Measurements from ENCODE around the gene CCNY. TPM values are rescaled to one million over a fixed set of nuclear protein-coding genes. Genes with fewer than 3 reads are reported as not detected.

Gene CCNY
- total RNA-seq, 4 donors from 2014 or later = 39.2 to 47.8 (median 40.9) TPM

DNA sequence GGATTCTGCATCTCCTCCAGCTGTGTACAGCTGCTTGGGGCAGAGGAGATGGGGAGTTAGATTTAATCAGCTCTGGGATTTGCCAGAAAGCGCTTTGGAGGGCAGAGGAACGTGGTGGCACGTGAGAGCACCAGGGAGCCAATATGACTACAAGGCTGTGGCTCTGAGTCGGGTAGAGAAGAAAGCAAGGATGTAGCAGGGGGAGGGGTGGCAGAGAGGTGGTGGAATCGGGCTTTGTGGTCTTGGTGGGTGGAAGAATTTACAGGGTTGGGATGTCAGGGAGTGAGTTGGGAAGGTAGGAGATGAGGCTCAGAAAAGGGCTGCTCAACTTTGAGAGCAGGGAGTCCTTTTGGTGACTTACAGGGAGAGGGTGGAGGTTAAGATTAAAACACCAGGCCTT is 113.6 kb downstream of the CCNY start:
- TF ChIP-seq, protein P1, sequence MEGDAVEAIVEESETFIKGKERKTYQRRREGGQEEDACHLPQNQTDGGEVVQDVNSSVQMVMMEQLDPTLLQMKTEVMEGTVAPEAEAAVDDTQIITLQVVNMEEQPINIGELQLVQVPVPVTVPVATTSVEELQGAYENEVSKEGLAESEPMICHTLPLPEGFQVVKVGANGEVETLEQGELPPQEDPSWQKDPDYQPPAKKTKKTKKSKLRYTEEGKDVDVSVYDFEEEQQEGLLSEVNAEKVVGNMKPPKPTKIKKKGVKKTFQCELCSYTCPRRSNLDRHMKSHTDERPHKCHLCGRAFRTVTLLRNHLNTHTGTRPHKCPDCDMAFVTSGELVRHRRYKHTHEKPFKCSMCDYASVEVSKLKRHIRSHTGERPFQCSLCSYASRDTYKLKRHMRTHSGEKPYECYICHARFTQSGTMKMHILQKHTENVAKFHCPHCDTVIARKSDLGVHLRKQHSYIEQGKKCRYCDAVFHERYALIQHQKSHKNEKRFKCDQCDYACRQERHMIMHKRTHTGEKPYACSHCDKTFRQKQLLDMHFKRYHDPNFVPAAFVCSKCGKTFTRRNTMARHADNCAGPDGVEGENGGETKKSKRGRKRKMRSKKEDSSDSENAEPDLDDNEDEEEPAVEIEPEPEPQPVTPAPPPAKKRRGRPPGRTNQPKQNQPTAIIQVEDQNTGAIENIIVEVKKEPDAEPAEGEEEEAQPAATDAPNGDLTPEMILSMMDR (IDR thresholded peaks at IDR 0.05; ENCODE audit: low read depth) = no peak

GRCh38 chr10:35451151-35452016 is 115.1 kb downstream of the CCNY start:
- TF ChIP-seq, protein P1 (IDR thresholded peaks at IDR 0.05; ENCODE audit: low read depth) = no peak

DNA sequence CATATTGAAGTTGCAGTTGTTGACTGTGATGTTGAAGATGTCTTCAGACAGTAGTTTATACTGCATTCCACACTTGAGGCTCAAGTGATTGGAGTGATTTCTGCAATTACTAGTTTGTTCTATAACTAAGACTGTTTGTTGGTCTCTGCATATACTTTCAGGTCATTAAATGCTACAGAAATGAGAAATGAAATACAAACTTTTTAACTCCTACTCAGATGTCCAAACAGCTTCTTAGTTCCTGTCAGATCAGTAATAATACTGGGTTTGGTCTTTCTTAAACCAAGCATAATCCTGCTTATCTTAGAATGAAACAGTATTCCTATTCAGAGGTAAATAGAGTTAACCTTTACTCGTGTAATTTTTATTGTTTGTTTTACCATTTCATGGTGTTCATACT is 115.9 kb downstream of the CCNY start:
- TF ChIP-seq, protein P1 (IDR thresholded peaks at IDR 0.05; ENCODE audit: low read depth) = no peak

DNA sequence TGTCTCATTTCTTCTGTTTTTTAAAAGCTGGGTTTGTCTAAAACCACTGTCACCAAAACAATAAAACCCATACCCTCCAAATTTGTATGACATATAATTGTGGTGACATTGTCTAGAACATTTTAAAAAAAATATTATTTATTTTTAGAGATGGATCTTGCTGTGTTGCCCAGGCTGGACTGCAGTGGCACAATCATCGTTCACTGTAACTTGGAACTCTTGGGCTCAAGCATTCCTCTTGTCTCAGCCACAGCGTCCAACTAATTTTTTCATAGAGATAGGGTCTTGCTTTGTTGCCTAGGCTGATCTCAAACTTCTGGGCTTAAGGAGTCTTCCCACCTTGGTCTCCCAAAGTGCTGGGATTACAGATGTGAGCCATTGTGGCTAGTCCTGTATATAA is 116.5 kb downstream of the CCNY start:
- TF ChIP-seq, protein P1 (IDR thresholded peaks at IDR 0.05; ENCODE audit: low read depth) = no peak

DNA sequence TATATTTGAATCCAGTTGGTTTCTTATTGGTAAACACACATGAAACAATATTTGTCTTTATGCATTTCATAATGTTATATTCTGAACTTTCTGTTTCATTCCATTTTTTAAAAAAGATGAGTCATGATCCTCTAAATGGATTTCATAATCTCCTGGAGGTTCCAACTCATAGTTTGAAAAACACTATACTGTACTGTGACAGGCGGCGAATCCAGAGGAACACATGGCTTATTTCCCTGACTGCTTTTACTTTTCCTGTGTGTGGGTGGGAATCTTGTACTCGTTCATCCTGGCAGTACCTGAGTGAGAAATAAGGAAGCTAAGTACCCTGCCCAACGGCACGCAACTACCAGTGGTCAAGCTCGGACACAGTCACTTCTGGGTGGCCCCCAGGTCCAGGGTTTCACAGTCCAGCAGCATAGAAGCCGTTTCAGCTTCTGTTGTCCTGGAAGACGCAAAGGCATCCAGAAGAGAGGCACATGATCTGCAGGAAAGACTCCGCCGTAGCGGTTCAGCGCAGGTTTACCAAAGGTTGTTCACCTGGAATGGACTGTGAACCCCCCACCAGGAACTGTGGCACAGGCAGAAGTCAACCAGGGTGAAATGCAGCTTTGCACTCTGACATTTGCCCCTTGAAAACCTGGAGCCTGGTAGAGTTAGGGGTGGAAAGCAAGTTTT is 117.7 kb downstream of the CCNY start:
- TF ChIP-seq, protein P1 (IDR thresholded peaks at IDR 0.05; ENCODE audit: low read depth) = no peak

DNA sequence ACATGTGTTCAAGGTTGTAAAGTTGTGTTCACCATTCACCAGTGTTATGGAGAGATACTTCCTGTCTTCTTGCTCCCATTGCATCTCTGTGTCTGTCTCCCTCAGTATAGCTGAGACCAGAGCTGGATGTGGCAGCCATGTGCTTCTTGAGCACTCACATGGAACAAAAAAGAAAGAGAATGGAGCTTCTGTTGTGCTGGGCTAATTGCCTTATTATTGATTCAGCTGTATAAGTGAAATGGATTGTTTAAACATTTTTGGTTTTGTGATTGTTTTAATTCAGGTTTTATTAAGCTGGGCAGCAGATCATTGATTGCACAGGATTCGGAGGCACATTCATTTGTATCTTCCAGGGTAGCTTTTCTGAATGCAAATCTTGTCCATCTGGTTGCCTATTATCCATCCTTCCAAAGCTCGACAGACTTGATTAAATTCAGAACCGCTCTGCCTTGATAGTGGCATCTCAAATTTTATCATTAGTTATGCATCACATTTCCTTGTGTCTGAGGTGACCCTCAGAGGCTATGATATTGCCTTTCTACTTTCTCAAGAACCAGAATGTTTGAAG is 119.9 kb downstream of the CCNY start:
- TF ChIP-seq, protein P1 (IDR thresholded peaks at IDR 0.05; ENCODE audit: low read depth) = no peak

- TF ChIP-seq, protein P1 (IDR thresholded peaks at IDR 0.05; ENCODE audit: low read depth) = no peak
These were observed 120.5 kb downstream of the CCNY start for GRCh38 chr10:35456784-35457183.
